B cell (primary cell): ENCODE data around the gene STXBP4.

Experiments used
- EZH2 ChIP-seq: IDR thresholded peaks from 2 replicates; pipeline ENCODE4 v1.6.1; 2012; ENCODE audit warnings: borderline replicate concordance, low read depth, mild to moderate bottlenecking, moderate library complexity, low read length; ENCODE audit not compliant: insufficient read depth, poor library complexity, severe bottlenecking
- TF ChIP-seq, protein P1 (sequence below): fragments of 200-600 bp; IDR thresholded peaks from one replicate; pipeline ENCODE4 v1.8.0; 2022; ENCODE audit warnings: antibody characterized with exemption, mild to moderate bottlenecking

DNA sequence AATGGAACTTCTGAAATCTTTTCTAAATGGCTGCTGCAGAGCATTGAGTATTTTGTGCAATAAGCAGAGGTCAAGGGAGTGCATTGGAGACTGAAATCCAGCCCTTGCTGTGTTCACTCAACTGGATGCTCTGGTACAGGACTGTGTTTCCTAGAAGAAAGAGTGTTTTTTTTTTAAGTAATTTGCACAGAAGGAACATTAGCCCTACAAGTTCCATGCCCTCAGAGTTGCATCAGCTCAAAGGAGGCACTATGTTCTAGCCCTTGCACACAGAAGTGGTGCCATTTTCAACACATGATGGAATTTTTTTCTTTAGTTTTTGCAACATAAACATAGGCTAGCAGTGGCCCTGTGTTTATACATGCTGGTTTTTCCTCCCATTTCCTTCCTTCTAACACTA is 152.1 kb downstream of the STXBP4 start:
- TF ChIP-seq, protein P1, sequence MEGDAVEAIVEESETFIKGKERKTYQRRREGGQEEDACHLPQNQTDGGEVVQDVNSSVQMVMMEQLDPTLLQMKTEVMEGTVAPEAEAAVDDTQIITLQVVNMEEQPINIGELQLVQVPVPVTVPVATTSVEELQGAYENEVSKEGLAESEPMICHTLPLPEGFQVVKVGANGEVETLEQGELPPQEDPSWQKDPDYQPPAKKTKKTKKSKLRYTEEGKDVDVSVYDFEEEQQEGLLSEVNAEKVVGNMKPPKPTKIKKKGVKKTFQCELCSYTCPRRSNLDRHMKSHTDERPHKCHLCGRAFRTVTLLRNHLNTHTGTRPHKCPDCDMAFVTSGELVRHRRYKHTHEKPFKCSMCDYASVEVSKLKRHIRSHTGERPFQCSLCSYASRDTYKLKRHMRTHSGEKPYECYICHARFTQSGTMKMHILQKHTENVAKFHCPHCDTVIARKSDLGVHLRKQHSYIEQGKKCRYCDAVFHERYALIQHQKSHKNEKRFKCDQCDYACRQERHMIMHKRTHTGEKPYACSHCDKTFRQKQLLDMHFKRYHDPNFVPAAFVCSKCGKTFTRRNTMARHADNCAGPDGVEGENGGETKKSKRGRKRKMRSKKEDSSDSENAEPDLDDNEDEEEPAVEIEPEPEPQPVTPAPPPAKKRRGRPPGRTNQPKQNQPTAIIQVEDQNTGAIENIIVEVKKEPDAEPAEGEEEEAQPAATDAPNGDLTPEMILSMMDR = no peak
- no peak for TF ChIP-seq EZH2
